ENCODE measurements around the gene EFNA5. TPM values are rescaled to one million over a fixed set of nuclear protein-coding genes. Genes with fewer than 3 reads are reported as not detected.

The EFNA5 gene
- total and polyA plus RNA-seq, 10 of the 15 experiments (the other 5 are each of a cell fraction or from before 2014, with no cell fraction given) = 0.19 to 12.6 (median 3.9) TPM

DNA sequence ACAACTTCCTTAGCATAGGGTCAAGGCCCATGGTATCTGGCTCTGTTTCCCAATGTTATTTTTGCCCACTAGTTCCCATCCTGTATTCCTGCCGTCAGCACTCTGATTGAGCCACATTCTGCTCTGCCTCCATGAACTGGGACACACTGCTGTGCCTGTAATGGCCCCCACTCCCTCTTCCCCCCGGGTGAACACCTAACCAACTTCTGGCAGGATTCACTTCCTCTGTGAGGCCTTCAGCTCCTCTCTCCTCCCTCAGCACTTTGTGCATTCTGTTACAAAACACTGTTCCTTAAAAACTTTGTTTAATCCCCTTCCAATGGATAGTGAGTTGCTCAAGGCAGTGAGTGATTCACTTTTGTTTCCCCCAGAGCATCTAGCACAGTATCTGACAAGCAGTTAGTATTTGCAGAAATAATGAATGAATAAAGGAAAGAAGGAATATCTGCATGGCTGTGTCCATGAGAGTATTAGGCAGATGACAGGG lies 183.6 kb downstream of the EFNA5 start:
- Histone ChIP-seq H3K79me2 (ENCODE audit: control insufficient read depth, insufficient read depth, low read length) (peaks cover 5% of the 10 kb centered on the region), H3K4me2 (ENCODE audit: control insufficient read depth, insufficient read depth) (no peak overlapping the region), H3K4me1 (ENCODE audit: control insufficient read depth, insufficient read depth, low read length) (peaks cover 24% of the 10 kb centered on the region), H2AFZ (ENCODE audit: control insufficient read depth, low read depth, low read length) (no peak overlapping the region), H3K36me3 (ENCODE audit: control insufficient read depth in 2 of 2, insufficient read depth in 2 of 2, low read length in 1 of 2) (no peaks in the 10 kb centered on the region), H3K9me3 (replicated peaks; ENCODE audit: control insufficient read depth, insufficient read depth, low read length) (peaks cover 2% of the 10 kb centered on the region; the same call in 1 of the 3 replicates), H3K4me3 (no peak overlapping the region), H3K27me3 (replicated peaks in 1 of 2; ENCODE audit: control insufficient read depth in 2 of 2, insufficient read depth in 2 of 2, low read length in 1 of 2) (no peaks in the 10 kb centered on the region), H4K20me1 (ENCODE audit: control insufficient read depth, insufficient read depth) (no peaks in the 10 kb centered on the region), H3K9ac (ENCODE audit: control insufficient read depth, insufficient read depth, low read length) (no peak overlapping the region), H3K27ac (ENCODE audit: control insufficient read depth, insufficient read depth) (no peak overlapping the region)
- DNase-seq (ENCODE audit: low read depth, low spot score) (no peak), ATAC-seq (no peak), FAIRE-seq (no peak)
- in situ Hi-C loops (cut with MboI) (no loop called here), intact Hi-C loops (cut with micrococcal nuclease; ENCODE audit: unreplicated experiment) (no loop called here)
- ChIA-PET SMC1A (ENCODE audit: uncharacterized antibody, unreplicated experiment) (interaction anchor here (1.1 to 3.5 kb wide), 8 partner anchors 9 to 63 kb away, joined by 3 to 11 read pairs (median 4); no protein-coding TSS in a partner anchor), RAD21 (ENCODE audit: unreplicated experiment) (interaction anchor here (0.6 to 1.5 kb wide), 2 partner anchors 91 to 185 kb away, joined by 3 to 4 read pairs; no protein-coding TSS in a partner anchor), POLR2A (interaction anchor here (1.6 kb wide), 1 partner anchor 10 kb away, joined by 3 read pairs; no protein-coding TSS in a partner anchor), CTCF (interaction anchor here (1.1 kb wide), 1 partner anchor 85 kb away, joined by 3 read pairs; no protein-coding TSS in a partner anchor)
- no TSS peak for BruUV-seq (replicated peaks)
- WGBS (ENCODE audit: insufficient coverage, insufficient replicate concordance, low lambda C conversion rate, missing lambda C conversion rate) = 50% methylated on average over 2 of the region's 2 CpGs
- TF ChIP-seq SPI1 (IDR thresholded peaks at IDR 0.05; ENCODE audit: borderline replicate concordance, insufficient read depth, low read depth, low read length) (peak; percentile 55; the same call in 1 of the 2 replicates), BCL3 (IDR thresholded peaks at IDR 0.05; ENCODE audit: borderline replicate concordance, insufficient read depth, low read depth, low read length, poor library complexity, severe bottlenecking) (no peak), HDGF (IDR thresholded peaks at IDR 0.05) (no peak)

- no peak overlapping the region for H2AFZ ChIP-seq (ENCODE audit: control insufficient read depth, low read depth, low read length)
- TF ChIP-seq TCF7 (IDR thresholded peaks at IDR 0.05; ENCODE audit: borderline replicate concordance) (peak; percentile 75), RB1 (IDR thresholded peaks at IDR 0.05; ENCODE audit: borderline replicate concordance) (no peak), E2F4 (IDR thresholded peaks at IDR 0.05; ENCODE audit: low read depth, low read length) (no peak), RUNX3 (IDR thresholded peaks at IDR 0.05; ENCODE audit: low read length) (peak; percentile 96), POU2F2 (IDR thresholded peaks at IDR 0.05; ENCODE audit: borderline replicate concordance, low read depth, low read length) (0 out of 3 replicates have a peak, but pooled peaks have one; percentile 15), CBX5 (IDR thresholded peaks at IDR 0.05; ENCODE audit: low read depth) (peak; percentile 78; the same call in 1 of the 2 replicates)
Observed at GRCh38 chr5:107486489-107486888, 184.2 kb downstream of the EFNA5 start.

More at GRCh38 chr5:107486489-107486888, 184.2 kb downstream of the EFNA5 start:
- Histone ChIP-seq H3K9me3 (replicated peaks; ENCODE audit: control insufficient read depth, insufficient read depth, low read length) (peaks cover 2% of the 10 kb centered on the region; the same call in 1 of the 3 replicates), H3K27me3 (replicated peaks in 1 of 2; ENCODE audit: control insufficient read depth in 2 of 2, insufficient read depth in 2 of 2, low read length in 1 of 2) (no peaks in the 10 kb centered on the region), H3K4me3 (no peak overlapping the region), H3K36me3 (ENCODE audit: control insufficient read depth in 2 of 2, insufficient read depth in 2 of 2, low read length in 1 of 2) (no peaks in the 10 kb centered on the region), H3K9ac (ENCODE audit: control insufficient read depth, insufficient read depth, low read length) (no peak overlapping the region), H3K79me2 (ENCODE audit: control insufficient read depth, insufficient read depth, low read length) (peaks cover 5% of the 10 kb centered on the region), H4K20me1 (ENCODE audit: control insufficient read depth, insufficient read depth) (no peaks in the 10 kb centered on the region), H3K4me1 (ENCODE audit: control insufficient read depth, insufficient read depth, low read length) (peaks cover 24% of the 10 kb centered on the region), H3K27ac (ENCODE audit: control insufficient read depth, insufficient read depth) (no peak overlapping the region), H3K4me2 (ENCODE audit: control insufficient read depth, insufficient read depth) (no peak overlapping the region)
- ATAC-seq (peak; percentile 91), FAIRE-seq (no peak), DNase-seq (ENCODE audit: low read depth, low spot score) (peak; percentile 48)
- ChIA-PET SMC1A (ENCODE audit: uncharacterized antibody, unreplicated experiment) (interaction anchor here (1.1 to 3.5 kb wide), 6 partner anchors 8 to 63 kb away, joined by 3 to 11 read pairs (median 6); no protein-coding TSS in a partner anchor), POLR2A (no interaction called here), CTCF (interaction anchor here (1.1 kb wide), 1 partner anchor 86 kb away, joined by 3 read pairs; no protein-coding TSS in a partner anchor), RAD21 (ENCODE audit: unreplicated experiment) (interaction anchor here (1.5 kb wide), 1 partner anchor 91 kb away, joined by 4 read pairs; no protein-coding TSS in a partner anchor)
- in situ Hi-C loops (cut with MboI) = no loop called here
- 42% methylated on average over 2 of the region's 2 CpGs for WGBS (ENCODE audit: insufficient coverage, insufficient replicate concordance, low lambda C conversion rate, missing lambda C conversion rate)
- no TSS peak for BruUV-seq (replicated peaks)
- intact Hi-C loops (cut with micrococcal nuclease; ENCODE audit: unreplicated experiment) = no loop called here
